ENCODE measurements around the gene HNRNPF.

GRCh38 chr10:43419997-43420368, 11.0 kb upstream of the HNRNPF start:
- no peak for TF ChIP-seq CTCF (IDR thresholded peaks at IDR 0.05)
- no peak for TF ChIP-seq POLR2A (IDR thresholded peaks at IDR 0.05)
